Measurements from ENCODE around the gene MRPS14.

MRPS14 gene

DNA sequence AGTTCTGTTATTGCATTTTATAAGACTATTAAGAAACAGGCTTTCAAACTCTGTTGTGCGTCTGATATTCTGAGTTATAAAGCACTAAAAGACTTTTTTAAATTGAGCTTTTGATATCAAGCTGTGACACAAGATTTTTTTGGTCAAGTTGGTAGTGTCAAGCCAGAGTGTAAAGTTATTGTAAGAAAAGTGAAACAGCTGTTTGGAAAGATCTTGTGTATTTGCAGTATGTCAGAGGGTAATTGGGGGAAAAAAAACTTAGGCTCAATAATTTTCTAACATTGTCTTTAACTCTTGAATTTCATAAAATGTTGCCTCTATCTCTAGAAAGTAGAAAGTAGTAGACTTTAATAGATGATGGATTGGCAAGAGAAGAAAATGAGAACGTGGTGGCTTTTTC lies 19.7 kb downstream of the MRPS14 start:
- H3K18ac ChIP-seq (ENCODE audit: low read depth in 1 of 2, low read length in 2 of 2) = no peak overlapping the region
- no peaks in the 10 kb centered on the region for H3K27me3 ChIP-seq (ENCODE audit: control insufficient read depth in 1 of 2, insufficient read depth in 1 of 2, low read length in 2 of 2)
- no peak overlapping the region for H3K27ac ChIP-seq (ENCODE audit: low read length, poor library complexity, severe bottlenecking)
- H2BK120ac ChIP-seq (ENCODE audit: low read depth, low read length) = no peak overlapping the region
- H2BK12ac ChIP-seq (ENCODE audit: low read length in 2 of 2) = no peak overlapping the region
- H4K91ac ChIP-seq (ENCODE audit: low read length) = no peak overlapping the region
- no peak overlapping the region for H3K4ac ChIP-seq (ENCODE audit: low read depth in 1 of 2, low read length in 2 of 2)
- no peak overlapping the region for H4K8ac ChIP-seq (ENCODE audit: low read length)
- peaks cover 2% of the 10 kb centered on the region for H3K4me1 ChIP-seq (ENCODE audit: control insufficient read depth, insufficient read depth, low read depth, low read length)
- no peak overlapping the region for H2BK5ac ChIP-seq (ENCODE audit: low read depth, low read length, poor library complexity, severe bottlenecking)
- H2AFZ ChIP-seq (ENCODE audit: low read depth, low read length) = no peak overlapping the region
- 99% methylated on average over 2 of the region's 2 CpGs for WGBS
- H2AK5ac ChIP-seq (ENCODE audit: low read length, severe bottlenecking) = no peak overlapping the region
- peak overlapping the region; percentile 64 for H3K9ac ChIP-seq (ENCODE audit: low read length)
- H3K14ac ChIP-seq (ENCODE audit: low read length in 2 of 2) = no peak overlapping the region
- peak overlapping the region in 1 of 2 experiments; percentile 52 for H3K4me3 ChIP-seq (ENCODE audit: insufficient read depth in 1 of 2, low read depth in 1 of 2, low read length in 2 of 2)
- H3K4me2 ChIP-seq (ENCODE audit: low read length, poor library complexity, severe bottlenecking) = no peak overlapping the region
- peaks cover 1% of the 10 kb centered on the region for H3K79me1 ChIP-seq (replicated peaks; ENCODE audit: low read length, poor library complexity, severe bottlenecking)
- H3K23ac ChIP-seq (ENCODE audit: low read length in 2 of 2) = no peak overlapping the region
- peaks cover 0 to 42% of the 10 kb centered on the region in 2 experiments for H3K36me3 ChIP-seq (ENCODE audit: control insufficient read depth in 1 of 2, insufficient read depth in 2 of 2, low read depth in 1 of 2, low read length in 2 of 2)
- H2BK15ac ChIP-seq (ENCODE audit: low read depth, poor library complexity, severe bottlenecking) = no peak overlapping the region
- no peaks in the 10 kb centered on the region for H3K9me3 ChIP-seq (ENCODE audit: control insufficient read depth, low read length)
- DNase-seq = no peak

DNA sequence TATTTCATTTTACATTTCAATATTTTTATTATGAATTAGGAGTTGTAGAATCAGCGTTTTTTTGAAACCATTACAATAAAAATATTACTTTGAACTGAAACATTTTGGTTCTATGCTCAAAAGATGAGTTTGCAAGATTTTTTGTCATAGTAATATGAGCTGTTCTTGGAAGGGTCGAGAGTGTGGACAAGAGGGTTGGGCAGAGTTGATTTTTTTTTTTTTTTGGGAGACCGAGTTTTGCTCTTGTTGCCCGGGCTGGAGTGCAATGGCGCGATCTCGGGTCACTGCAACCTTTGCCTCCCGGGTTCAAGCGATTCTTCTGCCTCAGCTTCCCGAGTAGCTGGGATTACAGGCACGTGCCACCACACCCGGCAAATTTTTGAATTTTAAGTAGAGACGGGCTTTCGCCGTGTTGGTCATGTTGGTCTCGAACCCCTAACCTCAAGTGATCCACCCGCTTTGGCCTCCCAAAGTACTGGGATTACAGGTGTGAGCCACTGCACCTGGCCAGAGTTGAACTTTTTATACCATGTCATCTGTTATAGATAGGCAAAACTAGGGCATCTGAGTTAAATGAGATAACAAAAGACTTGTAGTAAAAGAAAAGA lies 20.2 kb downstream of the MRPS14 start:
- DNase-seq = no peak
- Histone ChIP-seq H4K91ac (ENCODE audit: low read length) (no peak overlapping the region), H4K8ac (ENCODE audit: low read length) (no peak overlapping the region), H3K4me1 (ENCODE audit: control insufficient read depth, insufficient read depth, low read depth, low read length) (peaks cover 2% of the 10 kb centered on the region), H3K4me2 (ENCODE audit: low read length, poor library complexity, severe bottlenecking) (no peak overlapping the region), H3K9ac (ENCODE audit: low read length) (peak overlapping the region; percentile 64), H2BK5ac (ENCODE audit: low read depth, low read length, poor library complexity, severe bottlenecking) (no peak overlapping the region), H3K27ac (ENCODE audit: low read length, poor library complexity, severe bottlenecking) (no peak overlapping the region), H3K18ac (ENCODE audit: low read depth in 1 of 2, low read length in 2 of 2) (no peak overlapping the region), H3K36me3 (ENCODE audit: control insufficient read depth in 1 of 2, insufficient read depth in 2 of 2, low read depth in 1 of 2, low read length in 2 of 2) (peaks cover 0 to 37% of the 10 kb centered on the region in 2 experiments), H2AFZ (ENCODE audit: low read depth, low read length) (no peak overlapping the region), H2BK12ac (ENCODE audit: low read length in 2 of 2) (no peak overlapping the region), H3K23ac (ENCODE audit: low read length in 2 of 2) (no peak overlapping the region), H2BK120ac (ENCODE audit: low read depth, low read length) (no peak overlapping the region), H3K4me3 (ENCODE audit: insufficient read depth in 1 of 2, low read depth in 1 of 2, low read length in 2 of 2) (peak overlapping the region in 1 of 2 experiments; percentile 52), H3K9me3 (ENCODE audit: control insufficient read depth, low read length) (no peaks in the 10 kb centered on the region), H3K79me1 (replicated peaks; ENCODE audit: low read length, poor library complexity, severe bottlenecking) (no peaks in the 10 kb centered on the region), H2BK15ac (ENCODE audit: low read depth, poor library complexity, severe bottlenecking) (no peak overlapping the region), H3K4ac (ENCODE audit: low read depth in 1 of 2, low read length in 2 of 2) (no peak overlapping the region), H3K14ac (ENCODE audit: low read length in 2 of 2) (no peak overlapping the region), H2AK5ac (ENCODE audit: low read length, severe bottlenecking) (no peak overlapping the region), H3K27me3 (ENCODE audit: control insufficient read depth in 1 of 2, insufficient read depth in 1 of 2, low read length in 2 of 2) (no peaks in the 10 kb centered on the region)
- WGBS = 97% methylated on average over 16 of the region's 17 CpGs

DNA sequence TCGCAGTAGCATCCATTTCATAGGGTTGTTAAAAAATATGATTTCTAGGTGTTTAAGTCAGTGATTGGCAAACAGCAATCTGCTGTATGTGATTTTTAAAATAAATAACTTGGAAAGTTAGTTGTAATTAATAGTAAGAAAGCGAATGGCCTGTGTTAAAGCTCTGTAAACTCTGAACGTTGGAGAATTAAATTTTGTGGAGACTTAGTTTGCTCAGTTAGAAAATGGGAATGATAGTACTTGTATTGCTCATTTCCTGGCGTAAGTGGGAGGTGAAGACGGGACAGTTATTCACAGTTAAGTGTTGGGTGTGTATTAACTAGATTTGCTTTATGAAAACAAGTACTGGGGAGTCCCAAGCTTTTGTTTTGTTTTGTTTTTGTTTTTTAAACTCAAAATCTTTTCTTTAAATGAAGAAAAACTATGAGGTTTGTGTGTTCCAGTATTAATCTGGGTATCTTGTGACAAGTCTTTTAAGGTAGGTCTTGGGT lies 22.5 kb downstream of the MRPS14 start:
- WGBS = under 1% methylated on average over 5 of the region's 5 CpGs
- no peak overlapping the region for H3K18ac ChIP-seq (ENCODE audit: low read depth in 1 of 2, low read length in 2 of 2)
- peak; percentile 30 for DNase-seq
- no peak overlapping the region for H2BK5ac ChIP-seq (ENCODE audit: low read depth, low read length, poor library complexity, severe bottlenecking)
- no peak overlapping the region for H3K27ac ChIP-seq (ENCODE audit: low read length, poor library complexity, severe bottlenecking)
- peaks cover 0 to 14% of the 10 kb centered on the region in 2 experiments for H3K36me3 ChIP-seq (ENCODE audit: control insufficient read depth in 1 of 2, insufficient read depth in 2 of 2, low read depth in 1 of 2, low read length in 2 of 2)
- H3K9ac ChIP-seq (ENCODE audit: low read length) = peak overlapping the region; percentile 94
- peaks cover 5% of the 10 kb centered on the region for H3K4me1 ChIP-seq (ENCODE audit: control insufficient read depth, insufficient read depth, low read depth, low read length)
- H3K4ac ChIP-seq (ENCODE audit: low read depth in 1 of 2, low read length in 2 of 2) = peak overlapping the region in 1 of 2 experiments; percentile 71
- no peaks in the 10 kb centered on the region for H3K9me3 ChIP-seq (ENCODE audit: control insufficient read depth, low read length)
- no peak overlapping the region for H2AK5ac ChIP-seq (ENCODE audit: low read length, severe bottlenecking)
- H3K79me1 ChIP-seq (replicated peaks; ENCODE audit: low read length, poor library complexity, severe bottlenecking) = no peaks in the 10 kb centered on the region
- H2BK12ac ChIP-seq (ENCODE audit: low read length in 2 of 2) = no peak overlapping the region
- no peak overlapping the region for H3K23ac ChIP-seq (ENCODE audit: low read length in 2 of 2)
- no peak overlapping the region for H4K8ac ChIP-seq (ENCODE audit: low read length)
- no peak overlapping the region for H4K91ac ChIP-seq (ENCODE audit: low read length)
- H3K4me3 ChIP-seq (ENCODE audit: insufficient read depth in 1 of 2, low read depth in 1 of 2, low read length in 2 of 2) = peak overlapping the region in 1 of 2 experiments; percentile 98
- H3K14ac ChIP-seq (ENCODE audit: low read length in 2 of 2) = peak overlapping the region in 1 of 2 experiments; percentile 65
- no peak overlapping the region for H2AFZ ChIP-seq (ENCODE audit: low read depth, low read length)
- H3K4me2 ChIP-seq (ENCODE audit: low read length, poor library complexity, severe bottlenecking) = peak overlapping the region; percentile 62
- H2BK15ac ChIP-seq (ENCODE audit: low read depth, poor library complexity, severe bottlenecking) = no peak overlapping the region
- H2BK120ac ChIP-seq (ENCODE audit: low read depth, low read length) = no peak overlapping the region
- H3K27me3 ChIP-seq (ENCODE audit: control insufficient read depth in 1 of 2, insufficient read depth in 1 of 2, low read length in 2 of 2) = no peaks in the 10 kb centered on the region

DNA sequence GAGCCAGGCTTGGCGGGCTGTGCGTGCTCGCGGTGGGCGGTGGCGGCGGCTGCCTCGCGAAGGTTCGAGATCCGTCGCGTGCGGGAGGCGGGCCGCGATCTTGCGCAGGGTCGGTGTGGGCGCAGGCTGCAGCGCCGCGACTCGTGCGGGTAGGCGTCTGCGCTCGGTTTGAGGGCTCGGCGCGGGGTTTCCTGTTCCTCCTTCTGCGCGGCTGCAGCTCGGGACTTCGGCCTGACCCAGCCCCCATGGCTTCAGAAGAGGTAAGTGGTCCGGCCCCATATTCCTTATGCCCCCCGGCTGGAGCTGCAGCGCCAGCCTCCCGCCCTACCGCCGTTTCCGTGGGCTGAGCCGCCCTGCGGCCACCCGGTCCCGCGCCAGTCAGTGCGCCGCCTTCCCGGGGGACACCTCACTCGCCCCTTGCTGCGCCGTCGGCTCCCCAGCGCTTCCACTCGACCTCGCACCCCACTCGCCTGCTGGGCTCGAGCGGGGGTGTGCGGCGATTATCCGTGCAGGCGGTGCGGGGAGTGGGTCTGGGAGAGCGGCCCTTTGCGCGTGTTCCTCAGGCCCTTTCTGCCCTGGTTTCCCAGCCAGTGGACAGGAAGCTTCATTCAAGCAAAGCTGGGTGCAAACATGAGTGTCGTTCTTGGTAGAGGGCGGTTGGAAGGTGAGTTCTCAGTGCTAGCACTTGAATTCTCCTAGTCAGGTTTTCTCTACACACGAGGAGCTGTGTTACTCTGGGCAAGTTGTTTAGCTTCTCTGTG lies 23.1 kb downstream of the MRPS14 start, which contains the start of gene CACYBP:
TSS of gene CACYBP (plus strand) at position 12 of the 761 bp plus-strand sequence. CDS start at position 246, 234 bp downstream.
- under 1% methylated on average over 61 of the region's 71 CpGs for WGBS
- H3K27ac ChIP-seq (ENCODE audit: low read length, poor library complexity, severe bottlenecking) = peak within 1 kb of the TSS; percentile 100
- peaks cover 5% of the 10 kb centered on the region for H3K4me1 ChIP-seq (ENCODE audit: control insufficient read depth, insufficient read depth, low read depth, low read length)
- H3K36me3 ChIP-seq (ENCODE audit: control insufficient read depth in 1 of 2, insufficient read depth in 2 of 2, low read depth in 1 of 2, low read length in 2 of 2) = peaks cover 0 to 8% of the 10 kb centered on the region in 2 experiments
- H2BK5ac ChIP-seq (ENCODE audit: low read depth, low read length, poor library complexity, severe bottlenecking) = peak within 1 kb of the TSS; percentile 90
- peak within 1 kb of the TSS in 1 of 2 experiments; percentile 34 for H3K23ac ChIP-seq (ENCODE audit: low read length in 2 of 2)
- H3K4me2 ChIP-seq (ENCODE audit: low read length, poor library complexity, severe bottlenecking) = peak within 1 kb of the TSS; percentile 63
- H4K8ac ChIP-seq (ENCODE audit: low read length) = peak within 1 kb of the TSS; percentile 98
- peak within 1 kb of the TSS; percentile 96 to 98 for H3K18ac ChIP-seq (ENCODE audit: low read depth in 1 of 2, low read length in 2 of 2)
- peak within 1 kb of the TSS; percentile 86 to 100 for H3K4ac ChIP-seq (ENCODE audit: low read depth in 1 of 2, low read length in 2 of 2)
- H3K27me3 ChIP-seq (ENCODE audit: control insufficient read depth in 1 of 2, insufficient read depth in 1 of 2, low read length in 2 of 2) = no peaks in the 10 kb centered on the region
- H3K9ac ChIP-seq (ENCODE audit: low read length) = peak within 1 kb of the TSS; percentile 97
- H4K91ac ChIP-seq (ENCODE audit: low read length) = peak within 1 kb of the TSS; percentile 95
- H2BK15ac ChIP-seq (ENCODE audit: low read depth, poor library complexity, severe bottlenecking) = peak within 1 kb of the TSS; percentile 44
- peak; percentile 55 for DNase-seq
- H3K14ac ChIP-seq (ENCODE audit: low read length in 2 of 2) = peak within 1 kb of the TSS in 1 of 2 experiments; percentile 96
- H2AK5ac ChIP-seq (ENCODE audit: low read length, severe bottlenecking) = peak within 1 kb of the TSS; percentile 92
- H2AFZ ChIP-seq (ENCODE audit: low read depth, low read length) = peak within 1 kb of the TSS; percentile 60
- no peaks in the 10 kb centered on the region for H3K79me1 ChIP-seq (replicated peaks; ENCODE audit: low read length, poor library complexity, severe bottlenecking)
- no peaks in the 10 kb centered on the region for H3K9me3 ChIP-seq (ENCODE audit: control insufficient read depth, low read length)
- H2BK120ac ChIP-seq (ENCODE audit: low read depth, low read length) = peak within 1 kb of the TSS; percentile 56
- H3K4me3 ChIP-seq (ENCODE audit: insufficient read depth in 1 of 2, low read depth in 1 of 2, low read length in 2 of 2) = peak within 1 kb of the TSS; percentile 87 to 98
- H2BK12ac ChIP-seq (ENCODE audit: low read length in 2 of 2) = peak within 1 kb of the TSS in 1 of 2 experiments; percentile 60

Measured in mesenchymal stem cell (in vitro differentiated cells and primary cell).